Transverse colon (tissue), 3 donors: ENCODE results near the gene GPC5.

Source experiments
- CTCF ChIP-seq, 5 experiments: fragments of 200-600 bp in 3 of 5; fragments of 450-650 bp in 2 of 5; sonication (generic) in 3 of 5; IDR thresholded peaks; 1 replicate in 2 of 5; 2 replicates in 3 of 5; pipeline ENCODE4 v1.5.1; 2016 to 2017; ENCODE audit warnings: antibody characterized with exemption in 5 of 5, inconsistent platforms in 3 of 5, mild to moderate bottlenecking in 2 of 5, moderate library complexity in 1 of 5
- EP300 ChIP-seq: sonication (generic); formaldehyde crosslinking; IDR thresholded peaks from one replicate; pipeline ENCODE4 v1.6.1; 2017; ENCODE audit warnings: antibody characterized with exemption, low read depth
- POLR2A ChIP-seq: fragments of 450-650 bp; IDR thresholded peaks from one replicate; pipeline ENCODE4 v1.6.1; 2016; ENCODE audit warnings: antibody characterized with exemption, mild to moderate bottlenecking, moderate library complexity

GRCh38 chr13:92734068-92734467 is 1335.6 kb downstream of the GPC5 start:
- TF ChIP-seq CTCF (IDR thresholded peaks at IDR 0.05) (no peak), EP300 (no peak), POLR2A (no peak)
